B cell (primary cell): ENCODE measurements around the gene ALG2. TPM values are rescaled to one million over a fixed set of nuclear protein-coding genes. Genes with fewer than 3 reads are reported as not detected.

Experiments used
- ATAC-seq: fragments of 200-7000 bp; cut with Tn5 transposase; one replicate; pipeline ENCODE4 v1.10.0; 2021; ENCODE audit warnings: low read depth, mild to moderate bottlenecking, moderate number of reproducible peaks, moderate library complexity
- CTCF ChIA-PET: fragments of 350-600 bp; sonication (Branson Sonifier 250); formaldehyde crosslinking; loops from one replicate; lab custom pipeline; 2021; ENCODE audit warnings: antibody characterized with exemption, inconsistent platforms; lab: Charles Lee
- POLR2A ChIA-PET: fragments of 350-600 bp; sonication (Branson Sonifier 250); formaldehyde crosslinking; loops from one replicate; lab custom pipeline; 2021; ENCODE audit warnings: antibody characterized with exemption; lab: Charles Lee
- DNase-seq: peaks from one replicate; pipeline ENCODE4 v3.0.0; 2013
- H2AFZ ChIP-seq: 2 replicates; pipeline ENCODE4 v1.6.1; 2012; ENCODE audit warnings: mild to moderate bottlenecking, low read depth, low read length; ENCODE audit not compliant: insufficient read depth, poor library complexity, severe bottlenecking
- H3K27ac ChIP-seq, 2 donors: 1 replicate in 1 of 2; 2 replicates in 1 of 2; pipeline ENCODE4 v1.5.1; 2012 to 2013; ENCODE audit warnings: low read length in 2 of 2, mild to moderate bottlenecking in 2 of 2, moderate library complexity in 1 of 2
- H3K27me3 ChIP-seq, 4 experiments: fragments of 200-600 bp in 1 of 4; sonication (generic) in 1 of 4; replicated peaks in 1 of 4; 1 replicate in 2 of 4; 2 replicates in 2 of 4; pipeline versions ENCODE4 v1.6.1 to v1.7.0; 2013 to 2016; ENCODE audit warnings: low read length in 3 of 4, mild to moderate bottlenecking in 2 of 4, mixed read lengths in 1 of 4, moderate library complexity in 1 of 4; ENCODE audit not compliant: insufficient read depth in 4 of 4, control insufficient read depth in 3 of 4; ENCODE audit errors: control extremely low read depth in 1 of 4
- H3K36me3 ChIP-seq, 2 experiments: replicated peaks in 1 of 2; 1 replicate in 1 of 2; 2 replicates in 1 of 2; pipeline versions ENCODE4 v1.6.1 to v1.7.1; 2013; ENCODE audit warnings: low read length in 1 of 2; ENCODE audit not compliant: insufficient read depth in 2 of 2, control insufficient read depth in 1 of 2; ENCODE audit errors: control extremely low read depth in 1 of 2, extremely low read depth in 1 of 2
- H3K4me1 ChIP-seq, 2 donors: fragments of 200-600 bp in 1 of 2; sonication (generic) in 1 of 2; 1 replicate in 1 of 2; 2 replicates in 1 of 2; pipeline versions ENCODE4 v1.5.1 to v1.6.1; 2013 to 2017; ENCODE audit warnings: low read length in 2 of 2; ENCODE audit not compliant: control insufficient read depth in 2 of 2, insufficient read depth in 2 of 2
- H3K4me2 ChIP-seq: replicated peaks from 2 replicates; pipeline ENCODE3; 2012; ENCODE audit warnings: mild to moderate bottlenecking, low read depth, low read length; ENCODE audit not compliant: poor library complexity, severe bottlenecking
- H3K4me3 ChIP-seq, 5 experiments: fragments of 200-600 bp in 1 of 5; sonication (generic) in 1 of 5; 1 replicate in 3 of 5; 2 replicates in 2 of 5; pipeline versions ENCODE4 v1.5.1 to v1.7.0; 2011 to 2016; ENCODE audit warnings: low read length in 4 of 5, mild to moderate bottlenecking in 4 of 5, low read depth in 2 of 5, control low read depth in 1 of 5, moderate library complexity in 1 of 5; ENCODE audit not compliant: insufficient read depth in 1 of 5; ENCODE audit errors: control extremely low read depth in 1 of 5, extremely low read depth in 1 of 5
- H3K79me2 ChIP-seq: fragments of 200-600 bp; sonication (generic); one replicate; pipeline ENCODE4 v1.6.0; 2016; ENCODE audit warnings: low read length; ENCODE audit not compliant: control insufficient read depth, insufficient read depth
- H3K9ac ChIP-seq: fragments of 200-600 bp; sonication (generic); 2 replicates; pipeline ENCODE4 v1.6.1; 2017; ENCODE audit warnings: mild to moderate bottlenecking, low read length, moderate library complexity
- H3K9me3 ChIP-seq, 3 donors: one replicate each; pipeline versions ENCODE4 v1.6.1 to v1.7.1; 2013; ENCODE audit warnings: low read length in 2 of 3; ENCODE audit not compliant: control insufficient read depth in 2 of 3, insufficient read depth in 1 of 3; ENCODE audit errors: control extremely low read depth in 1 of 3
- H4K20me1 ChIP-seq: 2 replicates; pipeline ENCODE4 v1.6.0; 2012; ENCODE audit warnings: mild to moderate bottlenecking, low read length; ENCODE audit not compliant: insufficient read depth, control insufficient read depth, poor library complexity, severe bottlenecking
- H3K27ac Mint-ChIP-seq: one replicate; pipeline ENCODE4 v1.8.0; 2021; ENCODE audit warnings: mixed read lengths
- H3K27me3 Mint-ChIP-seq: one replicate; pipeline ENCODE4 v1.8.0; 2021; ENCODE audit warnings: mixed read lengths
- H3K4me1 Mint-ChIP-seq: one replicate; pipeline ENCODE4 v1.8.0; 2021; ENCODE audit warnings: mixed read lengths
- H3K4me3 Mint-ChIP-seq: one replicate; pipeline ENCODE4 v1.8.0; 2021; ENCODE audit warnings: mixed read lengths
- H3K9me3 Mint-ChIP-seq: one replicate; pipeline ENCODE4 v1.8.0; 2022; ENCODE audit warnings: mixed read lengths; ENCODE audit not compliant: insufficient read depth
- EZH2 ChIP-seq: IDR thresholded peaks from 2 replicates; pipeline ENCODE4 v1.6.1; 2012; ENCODE audit warnings: borderline replicate concordance, low read depth, mild to moderate bottlenecking, moderate library complexity, low read length; ENCODE audit not compliant: insufficient read depth, poor library complexity, severe bottlenecking
- WGBS: methylation state at CpG from one replicate; pipeline ENCODE4 v1.1.5; 2013; ENCODE audit warnings: missing lambda C conversion rate; ENCODE audit not compliant: insufficient coverage; 5-methylcytosine and 5-hydroxymethylcytosine counted together
- intact Hi-C: fragments of 100-400 bp; cut with micrococcal nuclease; formaldehyde crosslinking; loops from one replicate; pipeline ENCODE4 v1.10.0; 2022
- polyA plus RNA-seq: library from polyadenylated mRNA; depleted of rRNA; stranded (reverse); fragments of >200 nt; gene quantifications from 2 replicates; pipeline ENCODE4 v1.2.3, GENCODE V29; 2012
- total RNA-seq, 2 donors: library from RNA; stranded (reverse); fragments of 120-200 nt in 1 of 2; gene quantifications; 1 replicate in 1 of 2; 2 replicates in 1 of 2; pipeline versions ENCODE4 v1.2.3 to v1.2.4, GENCODE V29; 2013 to 2022
- TF ChIP-seq, protein P1 (sequence below): fragments of 200-600 bp; IDR thresholded peaks from one replicate; pipeline ENCODE4 v1.8.0; 2022; ENCODE audit warnings: antibody characterized with exemption, mild to moderate bottlenecking

ALG2 gene
- total and polyA plus RNA-seq, 2 donors (not counting 1 experiment from before 2014, with no cell fraction given): 14.3 to 46.3 TPM

DNA sequence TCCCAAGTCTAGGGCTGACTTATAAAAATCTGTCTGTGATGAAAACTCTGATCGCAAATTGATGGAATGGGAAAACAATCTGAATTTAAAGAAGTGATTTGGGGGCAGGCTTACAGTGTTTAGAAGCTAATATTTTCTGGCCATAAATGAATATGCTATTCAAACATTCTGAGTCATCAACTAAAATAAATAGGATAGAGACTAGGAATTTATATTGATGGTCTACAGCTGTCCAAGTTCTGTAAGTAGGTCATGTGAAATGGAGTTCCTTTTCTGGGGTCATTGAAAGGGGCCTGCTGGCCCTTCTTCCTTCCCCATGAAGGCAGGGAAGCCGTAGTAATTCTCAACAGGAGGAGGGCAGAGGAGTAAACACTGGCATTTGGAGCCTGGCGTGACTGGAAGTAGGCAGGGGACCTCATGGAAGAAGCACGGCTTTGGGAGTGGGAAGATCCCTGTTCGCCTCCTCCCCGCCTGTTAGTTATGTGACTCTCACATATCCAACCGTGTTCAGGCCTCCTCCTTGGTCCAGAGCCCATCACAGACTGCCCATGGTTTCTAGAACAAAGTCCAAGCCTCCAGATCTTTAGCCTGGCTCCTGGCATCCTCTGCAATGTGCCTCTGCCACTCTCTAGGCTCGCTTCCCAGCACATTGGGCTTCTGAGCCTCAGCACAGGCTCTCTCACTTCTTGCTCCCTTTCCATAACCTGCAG is 31.7 kb downstream of the ALG2 start:
- Histone ChIP-seq H3K9me3 (no peaks in the 10 kb centered on the region), H3K4me3 (no peak overlapping the region), H3K79me2 (no peaks in the 10 kb centered on the region), H3K27ac (no peak overlapping the region), H3K9ac (no peak overlapping the region), H3K27me3 (no peaks in the 10 kb centered on the region), H3K4me1 (peaks cover 25 to 33% of the 10 kb centered on the region in 2 donors), H3K4me2 (no peak overlapping the region), H3K36me3 (no peaks in the 10 kb centered on the region), H2AFZ (no peak overlapping the region), H4K20me1 (no peaks in the 10 kb centered on the region)
- ATAC-seq (no peak), DNase-seq (no peak)
- Mint-ChIP-seq H3K4me3 (peak overlapping the region; percentile 15), H3K4me1 (peaks cover 46% of the 10 kb centered on the region), H3K27me3 (no peaks in the 10 kb centered on the region), H3K9me3 (no peaks in the 10 kb centered on the region), H3K27ac (peak overlapping the region; percentile 11)
- ChIA-PET CTCF (interaction anchor here (0.8 to 11.1 kb wide), 5 partner anchors 19 to 43 kb away, joined by 3 to 185 read pairs (median 4); no protein-coding TSS in a partner anchor), POLR2A (interaction anchor here (0.5 to 0.6 kb wide), 2 partner anchors 56 to 503 kb away, joined by 6 to 8 read pairs; no protein-coding TSS in a partner anchor)
- 95% methylated on average over 7 of the region's 8 CpGs for whole genome bisulfite sequencing
- intact Hi-C loops: loop anchor here (10.0 kb wide), 2 partner anchors 325 to 895 kb away; no protein-coding TSS in a partner anchor
- no peak for TF ChIP-seq EZH2
- TF ChIP-seq, protein P1, sequence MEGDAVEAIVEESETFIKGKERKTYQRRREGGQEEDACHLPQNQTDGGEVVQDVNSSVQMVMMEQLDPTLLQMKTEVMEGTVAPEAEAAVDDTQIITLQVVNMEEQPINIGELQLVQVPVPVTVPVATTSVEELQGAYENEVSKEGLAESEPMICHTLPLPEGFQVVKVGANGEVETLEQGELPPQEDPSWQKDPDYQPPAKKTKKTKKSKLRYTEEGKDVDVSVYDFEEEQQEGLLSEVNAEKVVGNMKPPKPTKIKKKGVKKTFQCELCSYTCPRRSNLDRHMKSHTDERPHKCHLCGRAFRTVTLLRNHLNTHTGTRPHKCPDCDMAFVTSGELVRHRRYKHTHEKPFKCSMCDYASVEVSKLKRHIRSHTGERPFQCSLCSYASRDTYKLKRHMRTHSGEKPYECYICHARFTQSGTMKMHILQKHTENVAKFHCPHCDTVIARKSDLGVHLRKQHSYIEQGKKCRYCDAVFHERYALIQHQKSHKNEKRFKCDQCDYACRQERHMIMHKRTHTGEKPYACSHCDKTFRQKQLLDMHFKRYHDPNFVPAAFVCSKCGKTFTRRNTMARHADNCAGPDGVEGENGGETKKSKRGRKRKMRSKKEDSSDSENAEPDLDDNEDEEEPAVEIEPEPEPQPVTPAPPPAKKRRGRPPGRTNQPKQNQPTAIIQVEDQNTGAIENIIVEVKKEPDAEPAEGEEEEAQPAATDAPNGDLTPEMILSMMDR: no peak

DNA sequence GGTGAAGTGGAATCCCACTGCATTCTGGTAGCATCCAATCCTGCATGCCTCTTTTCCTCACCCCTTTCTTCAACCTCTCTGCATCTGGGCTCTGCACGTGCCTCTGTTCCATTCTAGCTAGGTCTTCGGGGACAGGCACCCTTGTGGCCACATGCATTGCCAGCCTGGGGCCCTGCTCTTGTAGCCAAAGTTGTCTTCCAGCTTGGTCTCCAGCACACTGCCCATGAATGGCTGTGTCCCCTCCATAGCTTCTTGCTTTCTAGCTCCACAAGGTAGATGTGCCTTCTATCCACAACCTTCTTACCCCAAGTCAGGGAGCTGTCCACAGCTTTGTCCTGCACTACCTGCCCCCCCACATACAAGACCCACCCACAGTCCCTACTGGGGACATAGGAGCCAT is 32.6 kb downstream of the ALG2 start:
- H3K27me3 Mint-ChIP-seq: no peaks in the 10 kb centered on the region
- Histone ChIP-seq H2AFZ (no peak overlapping the region), H3K79me2 (no peaks in the 10 kb centered on the region), H3K9me3 (no peaks in the 10 kb centered on the region), H3K27me3 (no peaks in the 10 kb centered on the region), H4K20me1 (no peaks in the 10 kb centered on the region), H3K4me3 (no peak overlapping the region), H3K36me3 (no peaks in the 10 kb centered on the region), H3K27ac (no peak overlapping the region), H3K4me1 (peaks cover 32 to 42% of the 10 kb centered on the region in 2 donors), H3K4me2 (no peak overlapping the region), H3K9ac (no peak overlapping the region)
- 86% methylated on average over 2 of the region's 2 CpGs for WGBS
- ChIA-PET CTCF (interaction anchor here (0.8 to 11.1 kb wide), 5 partner anchors 8 to 44 kb away, joined by 3 to 185 read pairs (median 24); no protein-coding TSS in a partner anchor), POLR2A (no interaction called here)
- no peak for TF ChIP-seq EZH2
- TF ChIP-seq, protein P1: no peak
- H3K4me1 Mint-ChIP-seq: peaks cover 54% of the 10 kb centered on the region
- H3K27ac Mint-ChIP-seq: peak overlapping the region; percentile 50
- DNase-seq (no peak), ATAC-seq (no peak)
- H3K9me3 Mint-ChIP-seq: no peaks in the 10 kb centered on the region
- H3K4me3 Mint-ChIP-seq: peak overlapping the region; percentile 31
- intact Hi-C loops: loop anchor here (10.0 kb wide), 2 partner anchors 326 to 896 kb away; no protein-coding TSS in a partner anchor
